Gastrocnemius medialis (tissue), 4 donors: ENCODE data around the gene CFAP97D2. TPM values are rescaled to one million over a fixed set of nuclear protein-coding genes. Genes with fewer than 3 reads are reported as not detected.
"Not testable (repeated sequence)": the region's sequence is repeated elsewhere in the genome, so short reads cannot be mapped to it uniquely, and the experiment has no call there.

Experiments
- ATAC-seq, 2 donors: fragments of 150-250 bp; one replicate each; pipeline ENCODE4 v1.9.1; 2016
- DNase-seq, 2 donors: peaks; one replicate each; pipeline ENCODE4 v3.0.0-alpha.2; 2019
- H3K27ac ChIP-seq, 4 donors: fragments of 200-600 bp; sonication (generic); 1 replicate in 1 of 4; 2 replicates in 3 of 4; pipeline ENCODE4 v1.5.1; 2016 to 2018; ENCODE audit warnings: mild to moderate bottlenecking in 2 of 4, moderate library complexity in 1 of 4
- H3K27me3 ChIP-seq, 3 donors: fragments of 200-600 bp; sonication (generic) in 2 of 3; 1 replicate in 1 of 3; 2 replicates in 2 of 3; pipeline versions ENCODE4 v1.5.1 to v1.6.0; 2016 to 2019; ENCODE audit warnings: mild to moderate bottlenecking in 1 of 3, moderate library complexity in 1 of 3
- H3K36me3 ChIP-seq, 2 donors: fragments of 200-600 bp; sonication (generic) in 1 of 2; one replicate each; pipeline ENCODE4 v1.5.1; 2017 to 2018
- H3K4me1 ChIP-seq, 2 donors: fragments of 200-600 bp; sonication (generic) in 1 of 2; one replicate each; pipeline ENCODE4 v1.5.1; 2016 to 2017; ENCODE audit warnings: mild to moderate bottlenecking in 2 of 2
- H3K4me3 ChIP-seq, 4 donors: fragments of 200-600 bp; sonication (generic) in 3 of 4; 1 replicate in 1 of 4; 2 replicates in 3 of 4; pipeline ENCODE4 v1.5.1; 2016 to 2019; ENCODE audit warnings: mild to moderate bottlenecking in 2 of 4
- H3K9me3 ChIP-seq, 3 donors: fragments of 200-600 bp; sonication (generic) in 2 of 3; 1 replicate in 1 of 3; 2 replicates in 2 of 3; pipeline ENCODE4 v1.5.1; 2016 to 2019
- POLR2A ChIP-seq, 2 donors: fragments of 450-650 bp; IDR thresholded peaks; one replicate each; pipeline ENCODE4 v1.6.1; 2017; ENCODE audit warnings: antibody characterized with exemption in 2 of 2, mild to moderate bottlenecking in 2 of 2, moderate library complexity in 2 of 2
- in situ Hi-C, 4 donors: fragments of 200-750 bp; cut with MboI; loops; one replicate each; pipeline versions ENCODE4 v1.15.0 to v1.8.0; 2017; ENCODE audit warnings: low sequenced_read_pairs in 4 of 4
- intact Hi-C: fragments of 100-400 bp; cut with DNase I; formaldehyde crosslinking; loops from one replicate; pipeline ENCODE4 v1.15.1; 2023; ENCODE audit warnings: low total_unique reads
- total RNA-seq, 4 donors: library from RNA; depleted of rRNA; stranded (reverse); fragments of >200 nt; gene quantifications; one replicate each; pipeline versions ENCODE4 v1.1.0 to v1.2.3, GENCODE V29; 2016
- TF ChIP-seq, protein P1 (sequence below), 5 experiments: fragments of 450-650 bp in 3 of 5; fragments of 200-600 bp in 2 of 5; sonication (generic) in 2 of 5; IDR thresholded peaks in 4 of 5; conservative IDR thresholded peaks in 1 of 5; 1 replicate in 4 of 5; 2 replicates in 1 of 5; pipeline ENCODE4 v1.5.1; 2016 to 2019; ENCODE audit warnings: antibody characterized with exemption in 5 of 5, mild to moderate bottlenecking in 3 of 5, moderate library complexity in 3 of 5

Gene CFAP97D2
- total RNA-seq, 4 donors from 2014 or later = not detected

DNA sequence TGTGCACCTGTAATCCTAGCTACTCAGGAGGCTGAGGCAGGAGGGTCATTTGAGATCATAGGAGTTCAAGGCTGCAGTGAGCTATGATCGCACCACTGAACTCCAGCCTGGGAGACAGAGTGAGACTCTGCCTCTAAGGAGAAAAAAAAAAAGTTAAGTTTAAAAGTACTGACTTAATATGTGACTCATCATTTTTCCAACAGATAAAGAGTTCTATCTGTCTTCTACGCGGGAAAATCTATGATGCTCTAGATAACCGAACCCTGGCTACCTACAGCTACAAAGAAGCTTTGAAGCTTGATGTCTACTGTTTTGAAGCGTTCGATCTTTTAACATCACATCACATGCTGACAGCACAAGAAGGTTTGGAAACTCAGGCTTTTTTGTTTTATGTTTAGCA is 62.9 kb downstream of the CFAP97D2 start:
- H3K9me3 ChIP-seq = no peaks in the 10 kb centered on the region
- intact Hi-C loops (no loop called here), in situ Hi-C loops (no loop called here)

DNA sequence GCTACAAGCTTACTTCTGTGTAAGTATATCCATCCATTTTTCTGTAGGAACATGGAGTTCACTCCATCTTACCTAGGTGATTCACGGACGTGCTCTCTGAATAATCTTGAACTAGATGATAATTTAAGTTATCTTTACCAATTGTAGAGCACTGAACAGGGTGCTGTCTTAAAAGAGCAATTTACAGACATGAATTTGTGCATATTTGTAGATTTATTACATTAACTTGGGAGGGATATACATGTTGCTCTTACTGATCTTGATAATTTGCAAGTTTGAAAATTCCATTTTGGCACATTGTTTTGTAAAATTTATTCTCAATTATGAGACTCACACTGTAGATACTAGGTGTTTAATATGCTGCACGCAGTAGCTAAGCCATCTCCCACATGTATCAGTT is 64.9 kb downstream of the CFAP97D2 start:
- TF ChIP-seq POLR2A (IDR thresholded peaks at IDR 0.05) = no peak
- TF ChIP-seq, protein P1, sequence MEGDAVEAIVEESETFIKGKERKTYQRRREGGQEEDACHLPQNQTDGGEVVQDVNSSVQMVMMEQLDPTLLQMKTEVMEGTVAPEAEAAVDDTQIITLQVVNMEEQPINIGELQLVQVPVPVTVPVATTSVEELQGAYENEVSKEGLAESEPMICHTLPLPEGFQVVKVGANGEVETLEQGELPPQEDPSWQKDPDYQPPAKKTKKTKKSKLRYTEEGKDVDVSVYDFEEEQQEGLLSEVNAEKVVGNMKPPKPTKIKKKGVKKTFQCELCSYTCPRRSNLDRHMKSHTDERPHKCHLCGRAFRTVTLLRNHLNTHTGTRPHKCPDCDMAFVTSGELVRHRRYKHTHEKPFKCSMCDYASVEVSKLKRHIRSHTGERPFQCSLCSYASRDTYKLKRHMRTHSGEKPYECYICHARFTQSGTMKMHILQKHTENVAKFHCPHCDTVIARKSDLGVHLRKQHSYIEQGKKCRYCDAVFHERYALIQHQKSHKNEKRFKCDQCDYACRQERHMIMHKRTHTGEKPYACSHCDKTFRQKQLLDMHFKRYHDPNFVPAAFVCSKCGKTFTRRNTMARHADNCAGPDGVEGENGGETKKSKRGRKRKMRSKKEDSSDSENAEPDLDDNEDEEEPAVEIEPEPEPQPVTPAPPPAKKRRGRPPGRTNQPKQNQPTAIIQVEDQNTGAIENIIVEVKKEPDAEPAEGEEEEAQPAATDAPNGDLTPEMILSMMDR (IDR thresholded peaks at IDR 0.05 in 4 of 5, conservative IDR thresholded peaks at IDR 0.05 in 1 of 5) = no peak
- no peaks in the 10 kb centered on the region for H3K4me1 ChIP-seq
- peaks cover 5 to 99% of the 10 kb centered on the region in 2 donors for H3K36me3 ChIP-seq
- no peak overlapping the region for H3K27ac ChIP-seq
- H3K4me3 ChIP-seq = no peak overlapping the region
- H3K9me3 ChIP-seq = no peaks in the 10 kb centered on the region
- intact Hi-C loops (no loop called here), in situ Hi-C loops (no loop called here)
- no peak for ATAC-seq
- DNase-seq = no peak
- no peaks in the 10 kb centered on the region for H3K27me3 ChIP-seq

More for the DNA sequence above, 62.9 kb downstream of the CFAP97D2 start:
- H3K27ac ChIP-seq = no peak overlapping the region
- TF ChIP-seq, protein P1 (IDR thresholded peaks at IDR 0.05 in 4 of 5, conservative IDR thresholded peaks at IDR 0.05 in 1 of 5) = no peak
- H3K4me3 ChIP-seq = no peak overlapping the region
- H3K27me3 ChIP-seq = no peaks in the 10 kb centered on the region
- peaks cover 5 to 95% of the 10 kb centered on the region in 2 donors for H3K36me3 ChIP-seq
- H3K4me1 ChIP-seq = no peaks in the 10 kb centered on the region
- DNase-seq (no peak), ATAC-seq (no peak)

DNA sequence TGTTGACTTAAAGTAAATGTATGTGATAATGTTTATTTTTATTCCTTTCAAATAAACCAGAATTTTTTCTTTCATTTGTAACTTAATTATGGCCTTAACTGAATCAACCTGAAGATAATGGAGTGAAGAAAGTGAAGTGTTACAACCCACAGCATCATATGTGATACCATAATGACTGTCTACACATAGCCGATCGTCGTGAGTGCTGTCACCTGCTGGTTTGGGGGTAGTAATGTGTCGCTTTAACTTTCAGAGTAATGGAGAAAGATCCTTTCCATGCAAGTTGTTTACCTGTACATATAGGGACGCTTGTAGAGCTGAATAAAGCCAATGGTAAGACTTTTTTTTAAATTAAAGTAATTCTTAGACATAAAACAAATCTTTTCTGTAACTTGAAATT is 65.6 kb downstream of the CFAP97D2 start:
- no peaks in the 10 kb centered on the region for H3K9me3 ChIP-seq
- no peaks in the 10 kb centered on the region for H3K27me3 ChIP-seq
- no peak overlapping the region for H3K27ac ChIP-seq
- no peaks in the 10 kb centered on the region for H3K4me1 ChIP-seq
- DNase-seq (no peak), ATAC-seq (no peak)
- intact Hi-C loops (no loop called here), in situ Hi-C loops (no loop called here)
- H3K4me3 ChIP-seq = no peak overlapping the region
- H3K36me3 ChIP-seq = peaks cover 5 to 99% of the 10 kb centered on the region in 2 donors
- no peak for TF ChIP-seq POLR2A (IDR thresholded peaks at IDR 0.05)
- TF ChIP-seq, protein P1 (IDR thresholded peaks at IDR 0.05 in 4 of 5, conservative IDR thresholded peaks at IDR 0.05 in 1 of 5) = no peak

DNA sequence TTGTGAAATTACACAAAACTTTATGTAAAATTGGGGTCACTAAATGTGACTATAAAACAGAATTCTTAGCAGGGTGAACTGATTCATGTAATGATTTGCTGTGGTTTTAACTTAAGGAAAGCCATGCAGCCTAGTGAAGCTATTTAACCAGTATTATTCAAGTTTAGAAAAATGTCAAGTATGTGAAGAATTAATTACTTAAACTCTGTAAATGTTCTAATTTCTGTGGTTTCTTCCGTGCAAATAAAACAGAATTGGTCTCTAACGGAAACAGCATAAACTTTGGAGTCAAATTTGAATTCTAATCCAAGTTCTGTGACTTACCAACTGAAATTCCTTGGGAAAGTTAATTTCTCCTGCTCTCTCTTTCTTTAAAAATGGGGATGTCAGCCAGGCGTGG is 69.0 kb downstream of the CFAP97D2 start:
- DNase-seq (no peak), ATAC-seq (no peak)
- Histone ChIP-seq H3K4me3 (no peak overlapping the region), H3K27me3 (no peaks in the 10 kb centered on the region), H3K9me3 (no peaks in the 10 kb centered on the region), H3K27ac (no peak overlapping the region), H3K36me3 (peaks cover 5 to 96% of the 10 kb centered on the region in 2 donors), H3K4me1 (no peaks in the 10 kb centered on the region)
- intact Hi-C loops (no loop called here), in situ Hi-C loops (no loop called here)
- TF ChIP-seq, protein P1 (IDR thresholded peaks at IDR 0.05 in 4 of 5, conservative IDR thresholded peaks at IDR 0.05 in 1 of 5) = no peak
- no peak for TF ChIP-seq POLR2A (IDR thresholded peaks at IDR 0.05)

DNA sequence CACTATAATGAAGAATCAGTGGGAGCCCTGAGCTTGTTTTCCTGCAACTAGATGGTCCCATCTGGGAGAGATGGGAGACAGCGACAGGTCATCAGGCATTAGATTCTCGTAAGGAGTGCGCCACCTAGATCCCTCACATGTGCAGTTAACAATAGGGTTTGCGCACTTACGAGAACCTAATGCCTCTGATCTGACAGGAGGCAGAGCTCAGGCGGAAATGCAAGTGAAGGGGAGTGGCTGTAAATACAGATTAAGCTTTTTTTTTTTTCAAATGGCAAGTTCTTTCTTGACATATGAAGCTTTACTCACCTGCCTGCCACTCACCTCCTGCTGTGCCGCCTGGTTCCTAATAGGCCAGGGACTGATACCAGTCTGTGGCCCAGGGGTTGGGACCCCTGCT is 70.0 kb downstream of the CFAP97D2 start:
- Histone ChIP-seq H3K9me3 (no peaks in the 10 kb centered on the region), H3K36me3 (peaks cover under 1 to 90% of the 10 kb centered on the region in 2 donors), H3K27ac (no peak overlapping the region), H3K27me3 (no peaks in the 10 kb centered on the region), H3K4me1 (no peaks in the 10 kb centered on the region), H3K4me3 (no peak overlapping the region)
- in situ Hi-C loops = no loop called here
- intact Hi-C loops = no loop called here
- DNase-seq = no peak
- no peak for ATAC-seq
- TF ChIP-seq, protein P1 (IDR thresholded peaks at IDR 0.05 in 4 of 5, conservative IDR thresholded peaks at IDR 0.05 in 1 of 5) = no peak
- no peak for TF ChIP-seq POLR2A (IDR thresholded peaks at IDR 0.05)

DNA sequence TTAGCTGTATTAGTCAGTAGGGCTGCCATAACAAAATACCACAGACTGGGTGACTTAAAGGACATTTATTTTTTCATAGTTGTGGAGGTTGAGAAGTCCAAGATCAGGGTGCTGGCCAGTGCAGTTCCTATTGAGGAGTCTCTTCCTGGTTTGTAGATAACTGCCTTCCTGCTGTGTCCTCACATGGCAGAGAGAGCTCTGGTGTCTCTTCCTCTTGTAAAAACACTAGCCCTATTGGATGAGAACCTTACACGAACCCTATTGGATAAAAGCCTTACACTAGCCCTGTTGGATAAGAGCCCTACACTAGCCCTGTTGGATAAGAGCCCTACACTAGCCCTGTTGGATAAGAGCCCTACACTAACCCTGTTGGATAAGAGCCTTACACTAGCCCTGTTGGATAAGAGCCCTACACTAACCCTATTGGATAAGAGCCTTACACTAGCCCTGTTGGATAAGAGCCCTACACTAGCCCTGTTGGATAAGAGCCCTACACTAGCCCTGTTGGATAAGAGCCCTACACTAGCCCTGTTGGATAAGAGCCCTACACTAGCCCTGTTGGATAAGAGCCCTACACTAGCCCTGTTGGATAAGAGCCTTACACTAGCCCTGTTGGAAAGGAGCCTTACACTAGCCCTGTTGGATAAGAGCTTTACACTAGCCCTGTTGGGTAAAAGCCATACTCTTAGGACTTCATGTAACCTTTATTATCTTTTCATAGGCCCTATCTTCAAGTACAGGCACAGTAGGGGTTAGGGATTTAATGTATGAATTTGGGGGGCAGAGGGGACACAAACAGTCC is 72.8 kb downstream of the CFAP97D2 start:
- peaks cover 0 to 85% of the 10 kb centered on the region in 2 donors for H3K36me3 ChIP-seq
- H3K9me3 ChIP-seq, ATAC-seq, H3K4me1 ChIP-seq, H3K27me3 ChIP-seq, in situ Hi-C loops, DNase-seq, H3K4me3 ChIP-seq, intact Hi-C loops, H3K27ac ChIP-seq: not testable (repeated sequence)
